DMS53 (cell line): ENCODE results near the gene FAM24A.
A peak's percentile ranks its signal among the peaks of the same experiment; 100 is the strongest.
"Not testable (repeated sequence)": the region's sequence is repeated elsewhere in the genome, so short reads cannot be mapped to it uniquely, and the experiment has no call there.

Source experiments
- DNase-seq: peaks from one replicate; lab custom pipeline; 2025; lab: John Stamatoyannopoulos, UW

The FAM24A gene, protein sequence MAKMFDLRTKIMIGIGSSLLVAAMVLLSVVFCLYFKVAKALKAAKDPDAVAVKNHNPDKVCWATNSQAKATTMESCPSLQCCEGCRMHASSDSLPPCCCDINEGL

DNA sequence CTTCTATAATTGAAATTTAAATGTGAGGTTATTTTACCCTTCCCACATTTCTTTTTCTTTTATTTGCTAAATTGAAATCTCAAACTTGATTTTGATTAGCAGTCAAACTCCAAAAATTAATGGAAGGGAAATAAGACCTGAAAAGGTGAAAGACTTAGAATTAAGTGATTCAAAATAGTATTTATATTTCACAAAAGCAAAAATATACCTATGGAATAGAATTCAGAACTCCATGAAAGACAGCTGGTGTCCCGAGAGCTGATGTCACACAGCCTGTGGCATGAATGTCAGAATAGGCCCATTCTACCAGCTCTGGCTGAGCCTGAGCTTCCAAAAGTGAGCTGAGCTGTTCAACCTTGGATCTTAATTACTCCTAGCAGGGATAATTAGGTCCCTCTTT lies at the start of gene FAM24A:
Gene FAM24A, plus strand, starts transcription at position 301 of the 400 bp plus-strand sequence. CDS start 1,025 bp downstream, outside the sequence.
- no peak for DNase-seq

DNA sequence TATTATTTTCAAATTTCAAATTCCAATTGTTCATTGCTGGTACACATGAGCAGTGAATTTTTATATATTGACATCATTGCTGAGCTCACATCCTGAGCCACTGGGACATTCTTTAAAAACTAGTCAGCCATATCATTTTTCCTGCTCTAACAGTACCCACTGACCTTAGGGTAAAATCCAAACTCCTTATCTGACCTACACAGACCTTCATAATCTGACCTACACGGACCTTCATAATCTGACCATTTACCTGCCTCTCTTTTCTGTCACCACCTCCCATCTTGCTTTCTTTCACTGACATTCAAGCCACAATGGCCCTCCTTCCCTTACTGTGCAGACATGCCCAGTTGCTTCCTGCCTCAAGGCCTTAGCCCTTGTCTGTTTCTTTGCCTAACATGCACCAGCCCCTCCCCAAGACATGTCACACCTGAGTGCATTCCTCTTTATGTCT lies 48.7 kb upstream of the FAM24A start:
- DNase-seq, result peak; percentile 33

DNA sequence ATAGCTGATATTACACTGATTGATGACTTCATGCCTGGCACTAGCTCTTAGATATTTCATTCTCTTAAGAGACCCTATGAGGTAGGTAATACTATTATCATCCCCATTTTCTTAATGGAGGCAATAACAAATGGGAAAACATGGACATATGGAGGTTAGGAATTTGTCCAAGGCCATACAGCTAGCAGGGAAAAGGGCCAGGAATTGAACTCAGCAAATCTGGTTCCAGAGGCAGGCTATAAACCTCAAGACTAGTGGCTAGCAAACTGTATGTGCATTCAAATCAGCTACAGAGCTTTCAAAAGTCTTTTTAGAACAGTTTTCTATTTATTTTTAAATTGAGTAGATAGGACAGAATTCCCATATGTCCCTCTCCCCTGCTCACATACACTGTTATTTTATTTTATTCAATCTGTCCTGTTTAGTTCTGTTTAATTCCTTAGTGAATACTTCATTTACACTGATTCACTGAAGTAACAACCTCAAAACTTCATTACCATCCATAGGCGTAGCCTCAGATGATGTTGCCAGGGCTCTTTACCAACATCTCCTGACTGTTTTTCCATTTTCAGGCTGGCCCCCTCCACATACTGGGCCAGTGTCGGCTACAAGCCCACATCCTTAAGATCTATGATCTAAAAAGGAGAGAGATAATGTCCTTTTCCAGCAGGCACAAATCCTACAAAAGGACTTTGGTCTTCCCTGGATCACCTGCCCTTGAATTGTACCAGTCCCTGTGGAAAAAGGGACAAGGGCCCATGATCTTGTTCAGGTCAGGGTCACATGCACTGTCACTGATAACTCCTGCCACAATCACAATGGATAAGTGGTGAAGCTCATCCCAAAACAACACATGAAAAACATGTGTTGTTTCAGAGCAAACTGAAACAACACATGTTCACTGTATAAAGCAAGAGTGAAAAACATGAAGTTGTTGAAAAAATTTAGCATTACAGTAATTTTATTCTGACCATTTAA lies 46.9 kb upstream of the FAM24A start:
- no peak for DNase-seq

DNA sequence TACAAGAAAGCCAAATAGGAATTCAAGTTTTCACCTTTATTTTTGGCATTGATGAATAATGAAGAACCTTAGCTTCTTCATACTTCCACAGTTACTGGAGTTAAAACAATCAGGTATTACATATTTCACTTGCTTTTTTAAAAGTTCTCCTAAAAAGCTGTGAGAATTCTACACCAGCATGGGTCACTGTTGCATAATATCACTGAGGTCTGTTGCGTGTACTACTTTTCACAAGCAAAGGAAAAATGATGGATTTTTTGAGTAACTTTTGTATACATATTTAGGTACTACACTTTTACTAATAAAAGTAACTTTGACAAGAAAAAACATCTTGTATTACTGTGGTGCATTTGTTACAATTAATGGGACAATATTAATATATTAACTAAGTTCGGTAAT lies 46.2 kb upstream of the FAM24A start:
- no peak for DNase-seq

DNA sequence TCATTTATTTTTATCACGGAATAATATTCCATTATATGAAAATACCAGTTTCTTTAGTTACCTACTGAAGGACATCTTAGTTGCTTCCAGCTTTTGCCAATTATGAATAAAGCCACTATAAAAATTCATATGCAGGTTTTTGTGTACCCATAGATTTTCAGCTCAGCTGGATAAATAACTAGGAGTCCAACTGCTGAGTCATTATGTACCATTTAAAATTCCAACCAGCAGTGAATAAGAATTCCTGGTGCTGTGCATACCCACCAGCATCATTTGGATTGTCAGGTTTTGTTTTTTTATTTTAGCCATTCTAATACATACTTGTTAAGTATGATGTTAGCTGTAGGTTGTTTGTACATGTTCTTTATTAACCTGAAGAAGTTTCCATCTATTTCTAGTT lies 45.5 kb upstream of the FAM24A start:
- DNase-seq, result peak; percentile 63

DNA sequence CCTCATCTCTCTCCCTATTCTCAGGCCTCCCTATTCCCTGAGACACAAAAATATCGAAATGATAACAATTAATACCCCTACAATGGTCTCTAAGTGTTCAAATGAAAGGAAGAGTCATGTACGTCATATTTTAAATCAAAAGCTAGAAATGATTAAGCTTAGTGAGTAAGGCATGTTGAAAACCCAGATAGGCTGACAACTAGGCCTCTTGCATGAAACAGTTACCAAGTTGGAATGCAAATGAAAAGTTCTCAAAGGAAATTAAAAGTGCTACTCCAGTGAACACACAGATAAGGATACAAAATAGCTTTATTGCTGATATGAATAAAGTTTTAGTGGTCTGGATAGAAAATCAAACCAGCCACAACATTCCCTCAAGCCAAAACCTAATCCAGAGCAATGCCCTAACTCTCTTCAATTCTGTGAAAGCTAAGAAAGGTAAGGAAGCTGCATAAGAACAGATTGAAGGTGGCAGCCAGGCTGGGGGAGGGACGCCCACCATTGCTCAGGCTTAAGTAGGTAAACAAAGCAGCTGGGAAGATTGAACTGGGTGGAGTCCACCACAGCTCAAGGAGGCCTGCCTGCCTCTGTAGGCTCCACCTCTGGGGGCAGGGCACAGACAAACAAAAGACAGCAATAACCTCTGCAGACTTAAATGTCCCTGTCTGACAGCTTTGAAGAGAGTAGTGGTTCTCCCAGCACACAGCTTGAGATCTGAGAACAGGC lies 43.5 kb upstream of the FAM24A start:
- DNase-seq, result not testable (repeated sequence)

DNA sequence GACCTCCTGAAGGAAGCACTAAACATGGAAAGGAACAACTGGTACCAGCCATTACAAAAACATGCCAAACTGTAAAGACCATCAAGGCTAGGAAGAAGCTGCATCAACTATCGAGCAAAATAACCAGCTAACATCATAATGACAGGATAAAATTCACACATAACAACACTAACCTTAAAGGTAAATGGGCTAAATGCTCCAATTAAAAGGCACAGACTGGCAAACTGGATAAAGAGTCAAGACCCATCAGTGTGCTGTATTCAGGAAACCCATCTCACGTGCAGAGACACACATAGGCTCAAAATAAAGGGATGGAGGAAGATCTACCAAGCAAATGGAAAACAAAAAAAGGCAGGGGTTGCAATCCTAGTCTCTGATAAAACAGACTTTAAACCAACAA lies 41.6 kb upstream of the FAM24A start:
- not testable (repeated sequence) for DNase-seq

DNA sequence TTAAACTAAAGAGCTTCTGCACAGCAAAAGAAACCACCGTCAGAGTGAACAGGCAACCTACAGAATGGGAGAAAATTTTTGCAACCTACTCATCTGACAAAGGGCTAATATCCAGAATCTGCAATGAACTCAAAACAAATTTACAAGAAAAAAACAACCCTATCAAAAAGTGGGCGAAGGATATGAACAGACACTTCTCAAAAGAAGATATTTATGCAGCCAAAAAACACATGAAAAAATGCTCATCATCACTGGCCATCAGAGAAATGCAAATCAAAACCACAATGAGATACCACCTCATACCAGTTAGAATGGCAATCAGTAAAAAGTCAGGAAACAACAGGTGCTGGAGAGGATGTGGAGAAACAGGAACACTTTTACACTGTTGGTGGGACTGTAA lies 38.5 kb upstream of the FAM24A start:
- DNase-seq, result not testable (repeated sequence)

DNA sequence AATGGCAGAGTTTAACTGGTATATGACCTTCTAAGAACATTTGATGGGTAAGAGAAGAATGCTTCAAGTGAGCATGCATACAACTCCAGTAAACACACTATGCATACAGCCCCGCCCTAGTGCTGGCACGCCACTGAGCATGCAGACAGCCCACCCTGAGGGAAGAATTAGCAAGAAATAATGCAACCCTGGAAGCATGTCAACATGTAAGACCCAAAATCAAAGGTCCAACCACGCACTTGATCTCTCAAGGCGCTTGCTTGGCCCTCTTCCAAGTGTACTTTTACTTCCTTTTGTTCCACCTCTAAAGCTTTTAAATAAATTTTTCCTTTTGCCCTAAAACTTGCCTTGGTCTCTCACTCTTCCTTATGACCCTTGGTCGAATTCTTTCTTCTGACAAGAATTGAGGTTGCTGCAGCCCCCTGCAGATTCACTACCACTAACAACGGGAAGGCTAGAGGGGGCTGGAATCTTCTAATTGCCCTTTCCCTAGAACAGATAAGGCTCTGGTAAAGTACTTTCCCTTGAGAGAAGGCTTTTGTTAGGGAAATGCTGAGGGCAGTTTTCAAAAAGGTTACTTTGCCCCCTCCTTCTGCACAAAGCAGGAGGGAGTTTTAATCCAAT lies 34.5 kb upstream of the FAM24A start:
- no peak for DNase-seq

DNA sequence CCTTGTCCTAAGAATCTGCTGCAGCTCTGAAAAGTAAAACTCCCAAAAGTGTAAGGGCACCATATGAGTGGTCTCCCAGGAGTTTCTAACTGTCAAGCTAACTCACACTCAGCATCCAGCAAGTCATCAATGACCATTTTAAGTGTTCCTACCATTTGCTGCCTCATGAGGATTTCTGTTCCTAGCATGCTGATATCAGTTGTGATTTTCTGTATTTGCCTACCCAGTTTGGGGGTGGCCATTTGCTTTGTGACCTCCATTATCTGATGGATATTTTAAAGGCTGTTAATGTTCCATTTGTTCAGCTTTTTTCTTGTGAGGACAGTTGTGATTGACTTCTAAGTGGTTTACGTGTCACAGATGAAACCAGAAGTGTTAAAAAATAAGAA lies 33.9 kb upstream of the FAM24A start:
- DNase-seq, result no peak

DNA sequence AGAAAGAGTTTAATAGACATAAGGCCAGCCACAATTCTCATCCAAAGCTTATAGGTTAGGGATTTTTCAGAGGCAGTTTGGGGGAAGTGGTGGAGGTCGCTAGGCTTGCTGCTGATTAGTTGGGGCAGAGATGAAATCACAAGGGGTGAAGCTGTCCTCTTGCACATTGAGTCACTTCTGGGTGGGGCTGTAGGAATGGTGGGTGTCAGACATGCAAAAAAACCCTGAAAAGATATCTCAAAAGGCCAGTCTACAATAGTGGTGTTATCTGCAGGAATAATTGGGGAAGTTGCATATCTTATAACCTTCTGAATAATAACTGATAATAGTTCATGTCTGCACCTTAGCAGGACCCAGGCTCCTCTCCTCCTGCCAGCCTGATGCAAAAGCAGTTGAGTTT lies 33.1 kb upstream of the FAM24A start:
- no peak for DNase-seq

DNA sequence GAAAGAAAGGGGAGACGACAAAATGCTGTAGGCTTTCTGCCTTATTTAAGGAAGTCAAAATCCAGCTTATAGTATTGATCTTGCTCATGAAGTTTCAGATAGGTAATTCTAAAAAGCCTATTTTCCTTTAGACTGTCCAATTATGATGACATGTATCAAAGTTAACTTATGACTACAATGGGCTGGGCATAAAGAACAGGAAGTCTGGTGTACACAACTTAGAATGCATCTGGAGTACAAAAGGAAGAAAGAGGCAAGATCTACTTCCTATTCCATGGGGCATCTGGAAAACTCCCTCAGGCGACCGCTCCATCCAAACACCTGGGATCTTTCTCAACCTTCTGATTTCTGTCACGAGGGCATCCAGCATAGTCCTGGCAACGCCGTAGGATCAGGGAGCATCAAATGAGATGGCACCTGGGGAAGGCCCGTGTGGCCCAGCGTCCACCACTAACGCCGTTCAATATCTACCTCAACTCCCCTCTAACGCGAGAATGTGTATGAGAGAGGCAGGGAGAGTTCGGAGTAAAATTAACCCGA lies 31.5 kb upstream of the FAM24A start:
- peak; percentile 81 for DNase-seq

DNA sequence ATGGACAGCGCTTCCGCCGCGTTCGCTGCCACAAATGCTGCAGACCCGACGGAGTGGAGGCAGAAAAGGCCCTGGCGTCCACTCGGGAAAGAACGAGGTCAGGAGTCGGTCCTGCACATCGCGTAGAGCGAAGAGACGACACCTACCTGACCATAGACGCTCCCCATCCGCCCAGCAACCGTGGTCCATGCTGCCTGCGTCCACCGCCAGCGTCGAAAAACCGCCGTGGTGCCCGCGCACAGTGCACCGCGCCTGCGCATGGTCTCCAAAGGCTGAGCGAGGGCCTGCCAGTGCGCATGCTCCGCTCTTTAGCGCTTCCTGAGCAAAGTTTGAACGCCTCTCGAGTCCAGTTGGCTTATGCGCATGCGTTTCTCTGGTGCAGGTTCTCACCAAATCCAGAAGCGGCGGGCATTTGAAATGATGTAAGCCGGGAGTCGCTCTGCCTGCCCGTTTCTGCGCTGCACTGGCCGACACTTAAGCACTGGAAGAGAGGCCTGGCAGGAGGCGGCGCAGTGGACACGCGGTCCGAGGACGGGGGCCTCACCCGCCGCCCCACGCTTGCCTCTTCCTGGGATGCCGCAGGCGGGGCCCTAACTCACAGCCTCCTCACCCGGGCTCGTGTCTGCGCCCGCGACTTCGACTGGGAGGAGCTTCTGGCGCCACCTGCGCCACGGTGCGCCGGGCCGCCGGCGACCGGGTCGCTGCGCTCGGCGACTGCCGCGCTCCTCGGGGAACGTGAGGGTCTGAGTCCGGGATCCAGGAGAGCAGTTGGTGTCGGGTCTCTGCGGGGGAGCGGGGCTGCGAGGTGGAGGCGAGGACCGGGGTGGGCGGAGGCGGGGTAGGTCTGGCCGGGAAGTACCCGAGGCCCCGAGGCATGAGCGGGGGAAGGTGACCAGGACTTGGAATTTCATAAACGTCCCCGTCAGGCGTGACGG lies 30.8 kb upstream of the FAM24A start, which contains the start of gene FAM24B:
Gene FAM24B, minus strand, starts transcription at position 243 of the 935 bp plus-strand sequence. CDS start 29,066 bp downstream, outside the sequence.
- DNase-seq, result peak; percentile 99

DNA sequence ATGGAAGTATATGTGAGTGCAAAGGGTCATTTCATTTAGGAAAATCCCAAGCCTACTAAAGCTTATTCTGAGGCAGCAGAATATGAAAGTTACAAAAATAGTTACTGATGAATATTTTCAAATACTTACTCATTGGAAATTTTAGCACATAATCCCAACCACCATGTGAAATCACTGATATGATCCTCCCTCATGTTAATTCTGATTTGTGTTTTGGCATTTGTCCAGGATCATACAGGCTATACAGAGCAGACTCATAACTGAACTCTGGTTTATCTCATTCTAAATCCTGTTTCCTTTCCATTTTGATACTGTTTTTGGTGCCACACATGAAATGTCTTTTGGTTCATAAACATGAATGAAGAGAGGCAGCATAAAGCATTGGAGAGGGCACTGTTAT lies 27.6 kb upstream of the FAM24A start:
- no peak for DNase-seq

DNA sequence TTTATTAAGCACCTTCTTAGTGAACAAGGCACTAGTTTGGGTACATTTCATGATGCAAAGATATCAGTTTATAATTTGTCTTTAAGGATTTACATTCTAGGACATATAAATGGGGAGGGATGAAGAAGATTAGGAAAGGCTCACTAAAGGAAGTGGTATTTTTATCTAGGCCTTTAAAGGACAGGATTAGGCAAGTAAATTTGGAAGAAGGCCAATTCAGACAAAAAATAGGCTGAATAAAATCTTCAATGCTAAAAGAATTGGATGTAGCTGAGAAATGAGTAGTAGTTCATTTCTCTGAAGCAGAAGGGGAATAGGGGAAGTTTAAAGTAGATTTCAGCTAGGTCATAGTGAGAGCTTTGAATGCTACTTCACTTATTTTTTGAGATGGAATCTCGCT lies 26.2 kb upstream of the FAM24A start:
- no peak for DNase-seq

DNA sequence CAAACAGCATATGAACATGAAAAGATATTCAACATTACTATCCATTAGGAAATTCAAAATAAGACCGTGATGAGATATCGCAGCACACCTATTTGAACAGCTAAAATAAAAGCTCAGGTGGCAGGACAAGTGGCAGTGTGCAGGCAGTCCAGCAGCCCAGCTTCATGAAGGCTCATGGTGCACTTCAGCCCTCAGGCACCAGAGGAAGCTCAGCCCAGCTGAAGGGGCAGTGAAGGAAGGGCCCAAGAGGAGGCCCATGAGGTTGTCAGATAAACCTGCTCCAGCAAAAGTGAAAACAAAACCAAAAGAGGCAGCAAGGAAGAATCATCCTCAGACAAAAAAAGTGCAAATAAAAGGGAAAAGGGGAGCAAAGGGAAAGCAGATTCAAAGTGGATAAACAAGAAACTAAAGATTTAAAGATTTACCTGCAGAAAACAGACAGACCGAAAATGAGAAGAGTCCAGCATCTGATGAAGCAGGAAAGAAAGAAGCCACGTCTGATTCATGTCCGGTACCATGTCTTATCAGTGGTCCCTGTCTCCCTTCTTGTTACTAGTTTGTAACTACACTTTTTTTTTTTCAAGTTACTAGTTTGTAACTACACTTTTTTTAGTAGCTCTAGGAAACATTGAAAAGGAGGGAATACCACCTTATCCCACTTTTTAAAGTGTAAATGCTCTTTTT lies 16.0 kb upstream of the FAM24A start:
- DNase-seq, result peak; percentile 21

DNA sequence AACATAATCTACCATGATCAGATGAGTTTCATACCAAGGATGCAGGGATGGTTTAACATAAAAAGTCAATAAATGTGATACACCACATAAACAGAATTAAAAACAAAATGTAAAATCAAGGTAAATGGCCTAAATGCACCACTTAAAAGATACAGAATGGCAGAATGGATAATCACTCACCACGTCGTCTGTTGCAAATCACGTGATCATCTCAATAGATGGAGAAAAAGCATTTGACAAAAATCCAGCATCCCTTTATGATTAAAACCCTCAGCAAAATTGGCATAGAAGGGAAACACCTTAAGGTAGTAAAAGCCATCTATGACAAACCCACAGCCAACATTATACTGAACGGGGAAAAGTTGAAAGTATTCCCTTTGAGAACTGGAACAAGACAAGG lies 6.5 kb upstream of the FAM24A start:
- DNase-seq, result not testable (repeated sequence)

DNA sequence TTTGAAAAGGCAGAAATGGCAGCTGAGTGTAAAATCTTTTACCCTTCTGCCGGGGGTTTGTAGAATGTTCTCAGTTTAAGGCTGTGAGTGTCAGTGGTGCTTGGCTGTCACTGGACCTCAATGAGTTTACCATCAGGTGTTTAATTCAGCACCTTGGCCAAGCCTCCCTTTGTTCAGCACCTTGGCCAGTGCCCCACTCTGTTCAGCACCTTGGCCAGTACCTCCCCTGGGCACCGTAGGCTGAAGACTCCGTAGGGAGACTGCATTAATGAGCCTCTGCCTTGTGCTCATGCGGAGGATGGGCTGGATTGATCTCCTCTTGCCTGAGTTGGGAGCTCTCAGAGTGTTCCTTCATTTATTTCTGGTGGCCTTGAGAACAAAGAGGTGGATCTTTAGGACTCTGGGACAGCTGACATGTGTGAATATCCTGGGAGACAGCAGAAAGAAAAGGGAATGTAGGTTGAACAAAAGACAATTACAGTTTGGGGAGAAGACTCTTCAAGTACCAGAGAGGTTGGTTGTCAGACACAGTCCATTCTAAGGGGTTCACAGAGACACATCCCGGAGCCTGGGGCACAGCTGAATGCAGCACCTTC lies 1.6 kb downstream of the FAM24A start:
- peak; percentile 17 for DNase-seq

DNA sequence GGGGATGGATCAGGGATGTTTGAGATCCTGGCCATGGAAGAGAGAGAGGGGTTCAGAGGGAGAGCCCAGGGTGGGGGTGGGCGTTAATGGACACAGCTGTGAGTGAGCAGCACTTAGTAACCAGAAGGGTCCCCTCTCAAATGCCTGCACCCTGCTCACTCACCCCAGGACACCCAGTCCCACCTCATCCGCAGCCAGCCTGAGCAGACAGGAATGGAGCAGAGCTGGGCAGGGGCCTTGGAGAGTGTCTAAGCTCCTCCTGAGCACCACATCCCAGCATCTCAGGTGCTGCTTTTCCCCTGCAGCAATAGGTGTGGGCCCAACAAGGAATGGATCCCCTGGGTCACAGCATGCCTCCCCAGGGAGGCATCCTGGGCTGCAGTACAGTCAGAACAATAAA lies 5.3 kb downstream of the FAM24A start:
- no peak for DNase-seq

DNA sequence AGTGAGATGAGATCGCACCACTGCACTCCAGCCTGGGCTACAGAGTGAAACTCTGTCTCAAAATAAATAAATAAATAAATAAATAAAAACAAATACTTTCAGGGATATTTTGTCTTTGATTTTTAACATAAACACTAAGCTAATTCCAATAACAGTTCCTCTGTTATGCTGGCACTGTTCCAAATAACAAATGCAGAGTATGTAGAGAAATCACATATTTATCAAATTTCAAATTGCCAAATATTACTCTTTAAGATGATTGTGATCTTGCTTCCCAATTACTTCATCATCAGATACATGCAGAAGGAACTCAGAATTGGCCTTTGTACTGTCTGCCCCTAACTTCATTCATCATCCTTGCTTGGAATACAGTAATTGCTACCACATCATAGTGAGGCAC lies 19.7 kb downstream of the FAM24A start:
- DNase-seq, result no peak
